HG03439 (cell line): ENCODE data around the gene FHOD3.
A peak's percentile ranks its signal among the peaks of the same experiment; 100 is the strongest.

Experiments
- ATAC-seq: cut with Tn5 transposase; IDR thresholded peaks from one replicate; pipeline ENCODE4 v1.9.1; 2021; ENCODE audit warnings: mild to moderate bottlenecking, moderate library complexity; ENCODE audit not compliant: unreplicated experiment

Gene FHOD3

GRCh38 chr18:36297417-36298125, at the start of gene FHOD3:
Gene FHOD3, plus strand, starts transcription at chr18:36297713. Its CDS starts 123 bp downstream, at chr18:36297836.
- ATAC-seq = peak; percentile 67

DNA sequence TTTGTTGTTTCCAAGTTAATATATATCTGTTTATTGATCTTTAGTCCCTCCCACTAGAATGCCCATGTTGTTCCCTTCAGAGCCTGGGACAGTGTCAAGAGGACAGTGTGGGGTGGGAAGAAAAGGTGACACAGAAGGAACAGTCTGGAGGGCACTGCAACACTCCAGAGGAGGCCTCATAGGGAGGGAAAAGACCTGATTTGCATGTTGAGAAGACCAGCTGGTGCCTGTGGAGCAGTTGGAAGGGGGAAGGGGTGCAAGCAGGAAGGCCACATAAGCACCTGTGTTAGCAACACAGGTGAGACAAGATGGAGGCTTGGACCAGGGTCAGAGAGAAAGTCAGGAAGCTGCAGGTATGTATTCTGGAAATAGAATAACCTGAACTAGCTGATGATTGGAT, 48.1 kb upstream of the FHOD3 start:
- no peak for ATAC-seq

DNA sequence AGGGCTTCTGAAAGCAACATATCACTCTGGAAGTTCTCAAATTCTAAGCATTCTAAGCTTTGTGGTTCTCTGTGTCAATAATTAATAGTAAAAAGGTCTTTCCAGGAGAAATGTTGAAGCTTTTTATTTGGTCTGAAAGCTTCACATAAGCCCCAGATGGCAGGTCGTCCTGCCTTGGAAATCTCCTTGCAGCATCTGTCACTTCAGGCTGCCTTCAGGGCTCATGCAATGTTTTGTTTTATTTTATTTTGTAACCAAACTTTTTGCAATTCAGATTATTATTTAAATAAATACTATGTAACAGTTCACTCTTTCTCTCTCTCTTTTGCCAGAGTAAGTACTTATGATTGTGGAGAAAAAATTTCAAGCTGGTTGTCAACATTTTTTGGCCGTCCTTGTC, 46.7 kb upstream of the FHOD3 start:
- no peak for ATAC-seq

DNA sequence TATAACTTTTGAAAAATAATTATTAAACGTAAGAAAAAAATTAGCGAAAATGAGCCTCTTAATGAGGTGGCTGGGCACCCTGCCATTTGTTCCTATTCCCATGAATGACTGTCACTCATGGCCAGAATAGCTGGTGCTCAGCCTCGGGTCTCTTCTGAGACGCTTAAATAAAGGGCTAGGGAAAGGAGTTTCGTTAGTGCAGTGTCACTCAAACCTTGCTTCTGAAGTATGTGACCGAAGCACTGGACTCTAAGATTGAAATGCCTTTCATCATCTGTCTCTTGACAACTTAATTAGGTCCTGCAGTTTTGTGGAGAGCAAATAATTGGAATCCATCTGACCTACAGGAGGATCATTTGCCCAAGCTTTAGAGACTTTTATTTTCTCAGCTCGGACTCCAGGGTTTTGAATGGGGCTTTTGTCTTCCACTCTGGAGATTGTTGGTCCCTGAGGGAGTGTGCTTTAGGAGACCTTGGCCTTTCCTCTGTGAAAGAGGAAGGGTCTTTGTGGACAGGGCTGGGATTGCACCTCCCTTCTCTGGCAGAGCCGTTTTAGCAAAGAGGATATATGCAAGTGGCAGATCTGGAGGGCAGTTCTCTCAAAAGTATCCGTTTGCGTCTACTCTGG, 42.3 kb upstream of the FHOD3 start:
- ATAC-seq = no peak

DNA sequence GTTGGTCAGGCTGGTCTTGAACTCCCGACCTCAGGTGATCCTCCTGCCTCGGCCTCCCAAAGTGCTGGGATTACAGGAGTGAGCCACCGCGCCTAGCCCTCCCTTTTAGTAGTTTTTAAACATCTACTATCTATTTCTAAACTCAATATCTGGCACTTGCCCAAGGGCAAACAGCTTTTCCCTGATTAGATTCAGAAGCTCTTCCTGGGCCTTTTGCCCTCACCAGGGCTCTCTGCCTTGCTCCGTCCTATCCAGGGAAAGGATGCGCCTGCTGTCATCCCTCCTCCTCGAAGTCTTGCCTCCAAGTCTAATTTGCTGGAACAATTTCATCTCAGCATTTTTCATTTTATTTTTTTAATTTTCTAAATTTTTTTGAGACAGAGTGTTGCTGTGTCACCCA, 41.4 kb upstream of the FHOD3 start:
- ATAC-seq = no peak

GRCh38 chr18:36262971-36263370, 34.5 kb upstream of the FHOD3 start:
- ATAC-seq = no peak

DNA sequence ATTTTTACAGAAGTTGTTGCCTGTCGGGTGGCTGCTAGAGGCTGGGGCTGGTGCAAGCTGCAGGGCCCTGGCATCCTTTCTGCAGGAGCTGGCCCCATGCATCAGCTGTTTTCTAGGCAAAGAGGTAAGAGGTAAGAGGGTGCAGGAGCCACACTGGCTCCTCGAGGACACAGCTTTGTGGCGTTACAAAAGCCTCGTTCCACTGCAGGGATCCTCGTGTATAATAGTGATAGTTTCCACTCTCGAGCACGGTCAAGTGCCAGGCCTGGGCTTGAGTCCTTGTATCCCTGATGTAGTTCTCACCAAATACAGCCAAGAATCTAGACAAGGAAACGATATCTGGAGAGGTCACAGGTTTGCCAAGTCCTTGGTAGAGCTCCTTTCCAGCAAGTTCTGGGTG, 33.2 kb upstream of the FHOD3 start:
- ATAC-seq = no peak

- ATAC-seq = no peak
Observed at GRCh38 chr18:36265015-36265414, 32.5 kb upstream of the FHOD3 start.

DNA sequence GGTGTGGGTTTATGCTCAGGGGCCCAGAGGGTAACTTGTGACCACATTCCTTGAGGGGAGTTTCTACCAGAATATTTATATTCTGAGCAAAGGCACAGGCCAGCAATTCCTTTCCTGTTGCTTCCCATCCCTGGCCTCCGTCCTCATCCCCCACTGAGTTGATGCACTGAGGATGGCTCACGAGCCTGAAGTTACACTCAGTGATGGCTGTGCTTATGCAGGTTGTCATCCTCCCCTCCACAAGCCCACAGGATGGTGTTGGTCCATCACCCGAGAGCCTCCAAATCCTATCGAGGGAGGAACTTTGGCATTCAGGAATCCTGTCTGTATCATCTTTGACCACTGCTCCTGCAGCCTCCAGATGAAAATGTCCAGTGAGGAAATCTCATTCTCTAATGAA, 28.4 kb upstream of the FHOD3 start:
- ATAC-seq = no peak

- no peak for ATAC-seq
Observed at GRCh38 chr18:36271153-36271552, 26.4 kb upstream of the FHOD3 start.

GRCh38 chr18:36273347-36273746, 24.2 kb upstream of the FHOD3 start:
- ATAC-seq = no peak

- no peak for ATAC-seq
Observed at GRCh38 chr18:36274083-36274715, 23.3 kb upstream of the FHOD3 start.

DNA sequence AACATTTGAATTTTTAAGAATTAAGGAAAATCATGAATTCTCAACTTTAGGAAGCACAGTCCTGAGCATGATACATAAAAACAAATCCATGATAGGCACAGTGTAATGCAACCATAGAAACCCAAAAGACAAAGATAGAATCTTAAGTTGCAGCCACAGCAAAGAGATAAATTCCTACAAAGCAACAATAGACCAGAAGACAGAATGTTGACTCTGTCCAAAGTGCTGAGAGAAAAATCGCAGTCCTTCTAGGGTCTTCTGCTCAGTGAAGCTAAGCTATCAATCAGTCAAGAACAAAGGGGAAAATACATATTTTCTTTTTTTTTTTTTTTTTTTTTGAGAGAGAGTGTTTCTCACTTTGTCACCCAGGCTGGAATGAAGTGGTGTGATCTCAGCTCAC, 22.0 kb upstream of the FHOD3 start:
- ATAC-seq = no peak

DNA sequence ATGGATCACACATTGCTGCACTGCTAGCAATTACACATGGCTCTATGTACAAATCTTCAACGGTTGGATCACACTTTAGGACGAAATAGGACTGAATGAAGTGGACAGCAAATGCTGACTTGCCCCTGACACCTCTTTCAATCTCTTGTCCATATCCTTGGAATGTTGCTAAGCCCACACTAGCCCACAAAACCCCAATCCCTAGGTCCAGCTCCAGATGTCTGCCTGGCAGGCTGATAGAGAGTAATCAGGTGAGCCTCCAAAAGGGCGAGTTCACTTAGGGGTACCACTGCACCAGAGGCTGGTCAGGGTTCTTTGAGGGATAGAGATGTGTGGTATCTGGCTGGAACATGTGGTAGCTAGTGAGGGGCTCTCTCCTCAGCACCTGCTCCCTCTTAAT, 18.5 kb upstream of the FHOD3 start:
- no peak for ATAC-seq

GRCh38 chr18:36281936-36282335, 15.6 kb upstream of the FHOD3 start:
- no peak for ATAC-seq

DNA sequence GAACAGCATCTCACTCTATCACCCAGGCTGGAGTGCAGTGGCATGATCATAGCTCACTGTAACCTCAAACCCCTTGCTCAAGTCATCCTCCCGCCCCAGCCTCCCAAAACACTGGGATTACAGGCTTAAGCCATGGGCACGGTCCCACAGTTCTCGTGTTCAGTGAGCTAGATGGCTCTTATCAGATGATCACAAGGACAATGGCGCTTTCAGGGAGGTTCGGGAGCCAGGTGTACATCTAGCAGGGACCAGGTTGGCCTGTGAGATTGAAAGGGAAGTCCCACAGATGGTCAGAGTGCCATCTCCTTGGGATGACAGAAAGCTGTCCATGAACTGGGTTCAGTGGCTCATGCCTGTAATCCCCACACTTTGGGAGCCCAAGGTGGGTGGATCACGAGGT, 14.1 kb upstream of the FHOD3 start:
- ATAC-seq = no peak

- no peak for ATAC-seq
Observed at GRCh38 chr18:36284268-36284667, 13.2 kb upstream of the FHOD3 start.

- no peak for ATAC-seq
Observed at GRCh38 chr18:36284671-36285295, 12.7 kb upstream of the FHOD3 start.

- ATAC-seq = no peak
Observed at GRCh38 chr18:36287653-36288052, 9.9 kb upstream of the FHOD3 start.

GRCh38 chr18:36288689-36289088, 8.8 kb upstream of the FHOD3 start:
- no peak for ATAC-seq

DNA sequence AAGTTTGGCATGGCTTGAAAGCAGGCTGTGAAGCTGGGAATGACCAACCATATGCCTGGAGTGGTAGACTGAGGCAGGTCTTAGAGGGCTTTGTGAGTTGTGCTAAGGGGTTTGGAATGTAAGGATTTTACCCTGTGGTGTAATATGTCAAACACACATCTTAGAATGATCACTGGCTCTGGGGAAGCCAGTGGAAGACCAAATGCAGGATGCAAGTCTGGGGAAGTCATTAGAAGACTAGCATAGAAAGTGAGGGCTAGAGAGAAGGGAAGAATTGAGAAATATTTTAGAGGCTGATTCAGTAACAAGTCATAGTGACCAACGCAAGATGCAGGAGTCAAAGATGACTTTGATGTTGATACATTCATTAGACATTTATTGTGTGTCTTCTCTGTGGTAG, 3.5 kb upstream of the FHOD3 start:
- ATAC-seq = no peak

- ATAC-seq = no peak
Observed at GRCh38 chr18:36295214-36295613, 2.3 kb upstream of the FHOD3 start.
